Ectodermal cell (in vitro differentiated cells): ENCODE results near the gene CRY2.

Experiments used
- H3K27ac ChIP-seq: 2 replicates; pipeline ENCODE4 v1.7.0; 2013; ENCODE audit warnings: mild to moderate bottlenecking, low read depth, low read length; ENCODE audit not compliant: insufficient read depth, poor library complexity, severe bottlenecking
- H3K27me3 ChIP-seq: 2 replicates; pipeline ENCODE4 v1.7.0; 2013; ENCODE audit warnings: mild to moderate bottlenecking, low read length; ENCODE audit not compliant: insufficient read depth, control insufficient read depth, poor library complexity, severe bottlenecking
- H3K36me3 ChIP-seq: one replicate; pipeline ENCODE4 v1.7.0; 2013; ENCODE audit warnings: low read length; ENCODE audit not compliant: control insufficient read depth, insufficient read depth
- H3K4me1 ChIP-seq: one replicate; pipeline ENCODE4 v1.7.0; 2013; ENCODE audit warnings: low read length; ENCODE audit not compliant: control insufficient read depth, insufficient read depth
- H3K4me3 ChIP-seq: 2 replicates; pipeline ENCODE4 v1.7.0; 2013; ENCODE audit warnings: low read depth, low read length, control low read depth; ENCODE audit not compliant: insufficient read depth
- H3K9me3 ChIP-seq: 2 replicates; pipeline ENCODE4 v1.7.0; 2013; ENCODE audit warnings: mild to moderate bottlenecking, low read length, moderate library complexity; ENCODE audit not compliant: control insufficient read depth
- WGBS, 2 experiments: methylation state at CpG; one replicate each; pipeline ENCODE4 v1.1.7; 2013; ENCODE audit warnings: missing lambda C conversion rate in 2 of 2; 5-methylcytosine and 5-hydroxymethylcytosine counted together

CRY2 gene

GRCh38 chr11:45917286-45917622, 70.0 kb downstream of the CRY2 start:
- peak overlapping the region; percentile 99 for H3K4me3 ChIP-seq
- peaks cover 28% of the 10 kb centered on the region for H3K4me1 ChIP-seq
- H3K27me3 ChIP-seq: peaks cover 14% of the 10 kb centered on the region
- 8 to 12% methylated on average over 16 of the region's 16 CpGs for WGBS, 2 experiments
- H3K9me3 ChIP-seq: no peaks in the 10 kb centered on the region
- no peak overlapping the region for H3K27ac ChIP-seq
- peaks cover 11% of the 10 kb centered on the region for H3K36me3 ChIP-seq

GRCh38 chr11:45917623-45918330, 70.5 kb downstream of the CRY2 start, which contains the start of gene PEX16:
Gene PEX16, minus strand, starts transcription at chr11:45917877. Its CDS starts 66 bp downstream, at chr11:45917811.
- Histone ChIP-seq H3K36me3 (peaks cover 11% of the 10 kb centered on the region), H3K4me1 (peaks cover 28% of the 10 kb centered on the region), H3K27ac (peak within 1 kb of the TSS; percentile 57), H3K27me3 (peaks cover 20% of the 10 kb centered on the region), H3K9me3 (no peaks in the 10 kb centered on the region), H3K4me3 (peak within 1 kb of the TSS; percentile 99)
- WGBS, 2 experiments: 0 to 1% methylated on average over 45 of the region's 45 CpGs

GRCh38 chr11:45918331-45918941, 71.2 kb downstream of the CRY2 start:
- WGBS, 2 experiments: 0 to 1% methylated on average over 37 to 38 of the region's 38 CpGs

GRCh38 chr11:45918962-45919675, 71.8 kb downstream of the CRY2 start:
- Histone ChIP-seq H3K4me3 (peak overlapping the region; percentile 99), H3K4me1 (peaks cover 28% of the 10 kb centered on the region), H3K27ac (no peak overlapping the region), H3K36me3 (no peaks in the 10 kb centered on the region), H3K9me3 (no peaks in the 10 kb centered on the region), H3K27me3 (peaks cover 33% of the 10 kb centered on the region)
- 78 to 79% methylated on average over 6 to 7 of the region's 7 CpGs for WGBS, 2 experiments

More at GRCh38 chr11:45918331-45918941, 71.2 kb downstream of the CRY2 start:
- H3K27ac ChIP-seq: peak overlapping the region; percentile 11
- H3K9me3 ChIP-seq: no peaks in the 10 kb centered on the region
- H3K4me1 ChIP-seq: peaks cover 28% of the 10 kb centered on the region
- H3K36me3 ChIP-seq: peaks cover 5% of the 10 kb centered on the region
- H3K27me3 ChIP-seq: peaks cover 26% of the 10 kb centered on the region
- H3K4me3 ChIP-seq: peak overlapping the region; percentile 99

GRCh38 chr11:45919806-45920530, 72.7 kb downstream of the CRY2 start:
- Histone ChIP-seq H3K36me3 (no peaks in the 10 kb centered on the region), H3K27me3 (peaks cover 36% of the 10 kb centered on the region), H3K27ac (peak overlapping the region; percentile 58), H3K4me1 (peaks cover 28% of the 10 kb centered on the region), H3K9me3 (no peaks in the 10 kb centered on the region), H3K4me3 (no peak overlapping the region)
- WGBS, 2 experiments: 65 to 67% methylated on average over 13 of the region's 13 CpGs

GRCh38 chr11:45920531-45921477, 73.5 kb downstream of the CRY2 start:
- H3K27ac ChIP-seq: no peak overlapping the region
- 79 to 80% methylated on average over 6 of the region's 6 CpGs for WGBS, 2 experiments
- peaks cover 36% of the 10 kb centered on the region for H3K27me3 ChIP-seq
- H3K36me3 ChIP-seq: no peaks in the 10 kb centered on the region
- no peaks in the 10 kb centered on the region for H3K9me3 ChIP-seq
- H3K4me3 ChIP-seq: no peak overlapping the region
- peaks cover 28% of the 10 kb centered on the region for H3K4me1 ChIP-seq

- Histone ChIP-seq H3K9me3 (no peaks in the 10 kb centered on the region), H3K4me1 (peaks cover 28% of the 10 kb centered on the region), H3K36me3 (no peaks in the 10 kb centered on the region), H3K4me3 (peak overlapping the region; percentile 47), H3K27me3 (peaks cover 36% of the 10 kb centered on the region), H3K27ac (no peak overlapping the region)
- WGBS, 2 experiments: 3% methylated on average over 54 of the region's 54 CpGs
These were observed 74.5 kb downstream of the CRY2 start for GRCh38 chr11:45921561-45922424.

- H3K4me3 ChIP-seq: peak within 1 kb of the TSS; percentile 47
- no peak within 1 kb of the TSS for H3K27ac ChIP-seq
These were observed 75.3 kb downstream of the CRY2 start, which contains the start of gene LARGE2 for GRCh38 chr11:45922425-45923082. Gene LARGE2, plus strand, starts transcription at chr11:45922656. Its CDS starts 227 bp downstream, at chr11:45922883.

More at GRCh38 chr11:45922425-45923082, 75.3 kb downstream of the CRY2 start, which contains the start of gene LARGE2:
- Histone ChIP-seq H3K9me3 (no peaks in the 10 kb centered on the region), H3K36me3 (no peaks in the 10 kb centered on the region), H3K27me3 (peaks cover 36% of the 10 kb centered on the region), H3K4me1 (peaks cover 25% of the 10 kb centered on the region)
- 0% methylated on average over 73 of the region's 73 CpGs for WGBS, 2 experiments
